IMR-90 (cell line): ENCODE measurements around the gene ZFP36L1. TPM values are rescaled to one million over a fixed set of nuclear protein-coding genes. Genes with fewer than 3 reads are reported as not detected.

Experiments
- ATAC-seq: fragments of 200-7000 bp; cut with Tn5 transposase; 2 replicates; pipeline ENCODE4 v1.9.1; 2020; ENCODE audit warnings: low read depth, mild to moderate bottlenecking, moderate library complexity
- BruUV-seq: library from RNA; stranded (reverse); fragments of 400-500 nt; replicated peaks from 2 replicates; lab custom pipeline; 2021; lab: Mats Ljungman, UMichigan
- CTCF ChIA-PET: fragments of 300-600 bp; formaldehyde crosslinking; extraction: SDS; loops from one replicate; lab custom pipeline; 2021; ENCODE audit warnings: antibody characterized with exemption; lab: Yijun Ruan, JAX
- POLR2A ChIA-PET: fragments of 300-600 bp; sonication (Branson Sonifier 250); formaldehyde crosslinking; loops from one replicate; lab custom pipeline; 2022; ENCODE audit warnings: antibody characterized with exemption; ENCODE audit not compliant: unreplicated experiment; lab: Charles Lee
- DNase-seq: peaks from one replicate; pipeline ENCODE4 v3.0.0; 2013
- H2AFZ ChIP-seq: replicated peaks from 2 replicates; pipeline ENCODE3; 2013; ENCODE audit warnings: low read length, mild to moderate bottlenecking; ENCODE audit not compliant: poor library complexity
- H2AK5ac ChIP-seq: 2 replicates; pipeline ENCODE4 v1.6.1; 2013; ENCODE audit warnings: low read depth, low read length, inconsistent platforms
- H2AK9ac ChIP-seq: replicated peaks from 2 replicates; pipeline ENCODE3; 2013; ENCODE audit warnings: mild to moderate bottlenecking, low read depth, low read length, moderate library complexity; ENCODE audit not compliant: poor library complexity
- H2BK120ac ChIP-seq: 2 replicates; pipeline ENCODE4 v1.6.1; 2013; ENCODE audit warnings: low read depth, low read length, inconsistent platforms
- H2BK15ac ChIP-seq: 3 replicates; pipeline ENCODE4 v1.6.1; 2013; ENCODE audit warnings: low read depth, low read length, inconsistent platforms
- H2BK20ac ChIP-seq: 2 replicates; pipeline ENCODE4 v1.6.1; 2013; ENCODE audit warnings: low read depth, mild to moderate bottlenecking, inconsistent platforms, low read length, moderate library complexity
- H2BK5ac ChIP-seq: 2 replicates; pipeline ENCODE4 v1.6.1; 2013; ENCODE audit warnings: mild to moderate bottlenecking, low read depth, low read length, inconsistent platforms; ENCODE audit not compliant: poor library complexity, severe bottlenecking
- H3K14ac ChIP-seq: replicated peaks from 2 replicates; pipeline ENCODE4 v1.6.1; 2013; ENCODE audit warnings: low read depth, low read length, inconsistent platforms
- H3K18ac ChIP-seq: 2 replicates; pipeline ENCODE4 v1.6.1; 2013; ENCODE audit warnings: low read depth, low read length, control low read depth
- H3K23ac ChIP-seq: 2 replicates; pipeline ENCODE4 v1.6.1; 2013; ENCODE audit warnings: low read depth, low read length, inconsistent platforms
- H3K27ac ChIP-seq: 2 replicates; pipeline ENCODE4 v1.5.1; 2013; ENCODE audit warnings: mild to moderate bottlenecking, control low read depth, low read length; ENCODE audit not compliant: insufficient read depth
- H3K27me3 ChIP-seq: 2 replicates; pipeline ENCODE4 v1.6.1; 2013; ENCODE audit warnings: low read length; ENCODE audit not compliant: control insufficient read depth, insufficient read depth
- H3K36me3 ChIP-seq: 2 replicates; pipeline ENCODE4 v1.6.1; 2013; ENCODE audit warnings: low read length, mixed read lengths; ENCODE audit not compliant: control insufficient read depth, insufficient read depth
- H3K4ac ChIP-seq: 2 replicates; pipeline ENCODE4 v1.6.1; 2013; ENCODE audit warnings: low read depth, low read length, inconsistent platforms
- H3K4me1 ChIP-seq: 2 replicates; pipeline ENCODE4 v1.6.1; 2013; ENCODE audit warnings: low read length, mixed read lengths; ENCODE audit not compliant: control insufficient read depth, insufficient read depth
- H3K4me2 ChIP-seq: 2 replicates; pipeline ENCODE4 v1.6.1; 2013; ENCODE audit warnings: low read depth, mild to moderate bottlenecking, control low read depth, low read length, moderate library complexity
- H3K4me3 ChIP-seq: 2 replicates; pipeline ENCODE4 v1.5.1; 2013; ENCODE audit warnings: low read depth, mild to moderate bottlenecking, control low read depth, low read length, moderate library complexity; ENCODE audit not compliant: insufficient read depth
- H3K56ac ChIP-seq: 2 replicates; pipeline ENCODE4 v1.6.1; 2013; ENCODE audit warnings: low read length, inconsistent platforms; ENCODE audit not compliant: insufficient read depth; ENCODE audit errors: extremely low read depth
- H3K79me1 ChIP-seq, 2 experiments: 2 replicates each; pipeline ENCODE4 v1.6.1; 2013; ENCODE audit warnings: low read length in 2 of 2, inconsistent platforms in 1 of 2, low read depth in 1 of 2
- H3K9ac ChIP-seq: 2 replicates; pipeline ENCODE4 v1.6.1; 2013; ENCODE audit warnings: low read depth, low read length, control low read depth
- H3K9me1 ChIP-seq: 2 replicates; pipeline ENCODE4 v1.6.1; 2013; ENCODE audit warnings: low read length, inconsistent platforms; ENCODE audit not compliant: insufficient read depth
- H3K9me3 ChIP-seq: 2 replicates; pipeline ENCODE4 v1.6.1; 2013; ENCODE audit warnings: low read length; ENCODE audit not compliant: control insufficient read depth, insufficient read depth
- H4K20me1 ChIP-seq: 2 replicates; pipeline ENCODE4 v1.6.1; 2013; ENCODE audit warnings: low read length, inconsistent platforms; ENCODE audit not compliant: insufficient read depth
- H4K5ac ChIP-seq: 2 replicates; pipeline ENCODE4 v1.6.1; 2013; ENCODE audit warnings: mild to moderate bottlenecking, low read depth, low read length, control low read depth
- H4K8ac ChIP-seq, 2 experiments: 2 replicates each; pipeline ENCODE4 v1.6.1; 2013; ENCODE audit warnings: low read depth in 2 of 2, low read length in 2 of 2, control low read depth in 1 of 2, inconsistent platforms in 1 of 2
- H4K91ac ChIP-seq: 2 replicates; pipeline ENCODE4 v1.6.1; 2013; ENCODE audit warnings: low read depth, low read length, inconsistent platforms; ENCODE audit not compliant: insufficient read depth
- CHD1 ChIP-seq: IDR thresholded peaks from 2 replicates; pipeline ENCODE4 v1.6.1; 2012; ENCODE audit warnings: low read depth, low read length, improper control_type of control experiment
- MAFK ChIP-seq: IDR thresholded peaks from 2 replicates; pipeline ENCODE4 v1.6.1; 2012; ENCODE audit warnings: low read depth, low read length, improper control_type of control experiment
- POLR2A ChIP-seq: IDR thresholded peaks from 2 replicates; pipeline ENCODE4 v1.6.1; 2012; ENCODE audit warnings: mild to moderate bottlenecking, low read depth, low read length
- RAD21 ChIP-seq: IDR thresholded peaks from 2 replicates; pipeline ENCODE4 v1.6.1; 2012; ENCODE audit warnings: low read length, improper control_type of control experiment
- SMC3 ChIP-seq: fragments of 150-350 bp; IDR thresholded peaks from 2 replicates; pipeline ENCODE4 v1.6.1; 2016; ENCODE audit warnings: low read depth, mild to moderate bottlenecking, antibody characterized with exemption, low read length, moderate library complexity
- WGBS, 2 experiments: methylation state at CpG; one replicate each; pipeline versions ENCODE4 v1.1.5 to v1.1.7; 2013; ENCODE audit warnings: missing lambda C conversion rate in 2 of 2; ENCODE audit not compliant: insufficient read length in 1 of 2; ENCODE audit errors: extremely low coverage in 2 of 2; 5-methylcytosine and 5-hydroxymethylcytosine counted together
- dilution Hi-C: fragments of 300-500 bp; cut with HindIII; formaldehyde crosslinking; loops from one replicate; pipeline ENCODE4 v1.14.3; 2018; ENCODE audit warnings: low sequenced_read_pairs; ENCODE audit not compliant: unreplicated experiment
- in situ Hi-C: fragments of 300-500 bp; cut with MboI; formaldehyde crosslinking; loops from 3 replicates; pipeline ENCODE4 v1.14.3; 2019; ENCODE audit warnings: low sequenced_read_pairs, inconsistent platforms, mixed read lengths
- intact Hi-C: fragments of 100-400 bp; cut with micrococcal nuclease; formaldehyde crosslinking; loops from 2 replicates; pipeline ENCODE4 v1.10.0; 2022
- polyA plus RNA-seq, 3 experiments: library from polyadenylated mRNA; depleted of rRNA; stranded (reverse); fragments of >200 nt; gene quantifications; 2 replicates each; pipeline ENCODE4 v1.2.3, GENCODE V29; 2012; ENCODE audit warnings: low replicate concordance in 1 of 3
- total RNA-seq: library from RNA; depleted of rRNA; stranded (reverse); fragments of >200 nt; gene quantifications from 2 replicates; pipeline ENCODE4 v1.2.3, GENCODE V29; 2012
- TF ChIP-seq, protein P1 (sequence below): conservative IDR thresholded peaks from 2 replicates; pipeline ENCODE4 v1.5.1; 2012; ENCODE audit warnings: mild to moderate bottlenecking, low read depth, low read length, improper control_type of control experiment

The ZFP36L1 gene
- total and polyA plus RNA-seq, 2 of the 4 experiments (the other 2 are of a cell fraction): 6.5 to 140 TPM

GRCh38 chr14:68789821-68790643, 2.8 kb downstream of the ZFP36L1 start:
- Histone ChIP-seq H3K4me3 (peak overlapping the region; percentile 97), H3K36me3 (peaks cover 35% of the 10 kb centered on the region), H3K56ac (peak overlapping the region; percentile 86), H2BK5ac (peak overlapping the region; percentile 87), H4K91ac (peak overlapping the region; percentile 53), H2AFZ (peak overlapping the region; percentile 59), H3K23ac (peak overlapping the region; percentile 92), H2BK20ac (0 out of 2 replicates have a peak overlapping the region, but pooled peaks have one; percentile 30), H3K4me1 (peaks cover 2% of the 10 kb centered on the region; the same call in 1 of the 2 replicates), H4K5ac (no peak overlapping the region), H3K9ac (peak overlapping the region; percentile 84), H4K20me1 (peaks cover 68% of the 10 kb centered on the region), H2BK15ac (no peak overlapping the region), H2BK120ac (peak overlapping the region; percentile 54), H3K9me1 (peaks cover 16% of the 10 kb centered on the region; the same call in 1 of the 2 replicates), H3K27me3 (no peaks in the 10 kb centered on the region), H3K18ac (peak overlapping the region; percentile 31), H3K14ac (peak overlapping the region; percentile 95), H2AK5ac (peak overlapping the region; percentile 78; the same call in 1 of the 2 replicates), H3K79me1 (peaks cover 0 to 30% of the 10 kb centered on the region in 2 experiments; a peak in 2 of 4 replicates), H3K27ac (peak overlapping the region; percentile 98), H3K4me2 (peak overlapping the region; percentile 83), H3K4ac (peak overlapping the region; percentile 81), H2AK9ac (peak overlapping the region; percentile 74), H3K9me3 (no peaks in the 10 kb centered on the region), H4K8ac (peak overlapping the region; percentile 63 to 77; a peak in 3 of 4 replicates)
- 2% methylated on average over 28 of the region's 45 CpGs; no CpG with 5 or more reads in 1 of the 2 experiments for WGBS, 2 experiments
- BruUV-seq: no TSS peak
- CTCF ChIA-PET: interaction anchor here (0.6 to 1.2 kb wide), 3 partner anchors 367 to 544 kb away, joined by 3 read pairs; no protein-coding TSS in a partner anchor
- POLR2A ChIA-PET: interaction anchor here (0.6 to 3.5 kb wide), 10 partner anchors 17 to 848 kb away, joined by 3 to 50 read pairs (median 4); no protein-coding TSS in a partner anchor
- dilution Hi-C loops: no loop called here
- no peak for DNase-seq
- in situ Hi-C loops: loop anchor here (10.0 kb wide), 1 partner anchor 125 kb away; no protein-coding TSS in a partner anchor
- ATAC-seq: no peak
- intact Hi-C loops: loop anchor here (1.0 to 10.0 kb wide), 9 partner anchors 125 to 845 kb away; no protein-coding TSS in a partner anchor
- TF ChIP-seq POLR2A (no peak; the same call in 1 of the 2 replicates), MAFK (no peak), CHD1 (no peak), RAD21 (no peak), SMC3 (no peak)
- TF ChIP-seq, protein P1, sequence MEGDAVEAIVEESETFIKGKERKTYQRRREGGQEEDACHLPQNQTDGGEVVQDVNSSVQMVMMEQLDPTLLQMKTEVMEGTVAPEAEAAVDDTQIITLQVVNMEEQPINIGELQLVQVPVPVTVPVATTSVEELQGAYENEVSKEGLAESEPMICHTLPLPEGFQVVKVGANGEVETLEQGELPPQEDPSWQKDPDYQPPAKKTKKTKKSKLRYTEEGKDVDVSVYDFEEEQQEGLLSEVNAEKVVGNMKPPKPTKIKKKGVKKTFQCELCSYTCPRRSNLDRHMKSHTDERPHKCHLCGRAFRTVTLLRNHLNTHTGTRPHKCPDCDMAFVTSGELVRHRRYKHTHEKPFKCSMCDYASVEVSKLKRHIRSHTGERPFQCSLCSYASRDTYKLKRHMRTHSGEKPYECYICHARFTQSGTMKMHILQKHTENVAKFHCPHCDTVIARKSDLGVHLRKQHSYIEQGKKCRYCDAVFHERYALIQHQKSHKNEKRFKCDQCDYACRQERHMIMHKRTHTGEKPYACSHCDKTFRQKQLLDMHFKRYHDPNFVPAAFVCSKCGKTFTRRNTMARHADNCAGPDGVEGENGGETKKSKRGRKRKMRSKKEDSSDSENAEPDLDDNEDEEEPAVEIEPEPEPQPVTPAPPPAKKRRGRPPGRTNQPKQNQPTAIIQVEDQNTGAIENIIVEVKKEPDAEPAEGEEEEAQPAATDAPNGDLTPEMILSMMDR: no peak
